ENCODE data around the gene SDC3.

GRCh38 chr1:30870035-30870434, 38.5 kb downstream of the SDC3 start:
- TF ChIP-seq CTCF (conservative IDR thresholded peaks at IDR 0.05): no peak
- TF ChIP-seq ZFX (IDR thresholded peaks at IDR 0.05): no peak
